WERI-Rb-1 (cell line): ENCODE data around the gene VIT.

Experiments used
- DNase-seq: peaks from one replicate; pipeline ENCODE4 v3.0.0-alpha.2; 2020
- H3K27ac ChIP-seq: fragments of 250-450 bp; sonication (Bioruptor Pico); 2 replicates; pipeline ENCODE4 v1.5.1; 2020; ENCODE audit warnings: mild to moderate bottlenecking, moderate library complexity
- H3K27me3 ChIP-seq: fragments of 250-450 bp; sonication (Bioruptor Pico); 2 replicates; pipeline ENCODE4 v1.5.1; 2021; ENCODE audit warnings: mild to moderate bottlenecking, low read depth, moderate library complexity; ENCODE audit not compliant: insufficient read depth, severe bottlenecking
- H3K36me3 ChIP-seq: fragments of 250-450 bp; sonication (Bioruptor Pico); 2 replicates; pipeline ENCODE4 v1.5.1; 2020; ENCODE audit warnings: mild to moderate bottlenecking, moderate library complexity
- H3K4me3 ChIP-seq: 2 replicates; pipeline ENCODE4 v1.5.1; 2011; ENCODE audit warnings: low read depth, mild to moderate bottlenecking, control low read depth, low read length
- H3K9me3 ChIP-seq: fragments of 250-450 bp; sonication (Bioruptor Pico); 2 replicates; pipeline ENCODE4 v1.5.1; 2021; ENCODE audit warnings: mild to moderate bottlenecking, moderate library complexity; ENCODE audit not compliant: severe bottlenecking
- TF ChIP-seq, protein P1 (sequence below): IDR thresholded peaks from 2 replicates; pipeline ENCODE4 v1.5.1; 2011; ENCODE audit warnings: low read depth, mild to moderate bottlenecking, control low read depth, inconsistent platforms, low read length

Gene VIT

DNA sequence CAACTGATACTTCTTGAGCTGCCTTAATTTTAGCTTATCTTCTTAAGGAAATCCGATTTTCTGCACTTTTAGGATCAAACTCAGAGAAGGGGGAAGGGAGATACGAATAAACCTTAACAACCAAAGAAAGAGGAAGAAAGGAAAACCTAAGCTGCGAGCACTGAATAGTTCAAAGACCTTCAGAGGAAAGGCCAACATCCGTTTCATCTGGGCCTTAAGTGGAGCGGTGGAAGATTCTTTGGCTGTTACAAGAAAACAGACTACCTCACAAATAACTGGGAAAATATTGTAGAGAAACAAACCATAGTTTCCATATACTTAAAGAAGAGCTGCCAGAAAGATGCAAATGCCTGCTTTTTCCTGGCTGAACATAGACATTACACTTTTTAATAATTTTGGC, 43.6 kb downstream of the VIT start:
- Histone ChIP-seq H3K36me3 (no peaks in the 10 kb centered on the region), H3K27me3 (no peaks in the 10 kb centered on the region), H3K27ac (no peak overlapping the region), H3K4me3 (no peak overlapping the region; the same call in 1 of the 2 replicates), H3K9me3 (no peaks in the 10 kb centered on the region)
- no peak for DNase-seq
- TF ChIP-seq, protein P1, sequence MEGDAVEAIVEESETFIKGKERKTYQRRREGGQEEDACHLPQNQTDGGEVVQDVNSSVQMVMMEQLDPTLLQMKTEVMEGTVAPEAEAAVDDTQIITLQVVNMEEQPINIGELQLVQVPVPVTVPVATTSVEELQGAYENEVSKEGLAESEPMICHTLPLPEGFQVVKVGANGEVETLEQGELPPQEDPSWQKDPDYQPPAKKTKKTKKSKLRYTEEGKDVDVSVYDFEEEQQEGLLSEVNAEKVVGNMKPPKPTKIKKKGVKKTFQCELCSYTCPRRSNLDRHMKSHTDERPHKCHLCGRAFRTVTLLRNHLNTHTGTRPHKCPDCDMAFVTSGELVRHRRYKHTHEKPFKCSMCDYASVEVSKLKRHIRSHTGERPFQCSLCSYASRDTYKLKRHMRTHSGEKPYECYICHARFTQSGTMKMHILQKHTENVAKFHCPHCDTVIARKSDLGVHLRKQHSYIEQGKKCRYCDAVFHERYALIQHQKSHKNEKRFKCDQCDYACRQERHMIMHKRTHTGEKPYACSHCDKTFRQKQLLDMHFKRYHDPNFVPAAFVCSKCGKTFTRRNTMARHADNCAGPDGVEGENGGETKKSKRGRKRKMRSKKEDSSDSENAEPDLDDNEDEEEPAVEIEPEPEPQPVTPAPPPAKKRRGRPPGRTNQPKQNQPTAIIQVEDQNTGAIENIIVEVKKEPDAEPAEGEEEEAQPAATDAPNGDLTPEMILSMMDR, result no peak

DNA sequence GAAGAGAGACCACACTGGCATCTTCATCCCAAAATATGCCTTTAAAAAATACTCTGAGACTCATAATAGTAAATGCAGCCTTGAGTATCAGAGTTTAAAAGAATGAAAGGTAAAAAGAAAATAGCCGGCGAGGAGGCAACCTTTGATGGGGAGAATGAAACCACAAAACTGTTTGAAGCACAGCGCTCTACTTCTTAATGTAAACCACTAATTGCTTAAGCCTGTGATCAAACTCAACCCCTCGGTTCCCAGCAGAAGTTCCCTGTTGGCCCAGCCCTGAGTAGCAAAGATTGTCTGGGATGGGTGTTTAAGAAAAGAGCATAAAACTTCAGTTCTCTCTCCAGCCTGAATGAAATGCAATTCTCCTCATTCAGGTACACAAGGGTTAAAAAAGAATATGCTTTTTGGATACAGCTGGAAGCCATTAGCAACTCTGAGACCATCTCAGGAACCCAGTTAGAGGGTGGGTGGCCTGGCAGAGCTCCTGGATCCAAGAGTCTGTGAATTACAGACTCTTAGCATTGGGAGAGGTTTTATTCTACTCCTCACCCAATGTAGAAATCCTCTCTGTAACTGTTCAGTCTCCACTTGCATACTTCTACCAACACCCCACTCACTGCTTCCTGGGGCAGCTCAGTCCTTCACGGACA, 44.8 kb downstream of the VIT start:
- H3K9me3 ChIP-seq, result no peaks in the 10 kb centered on the region
- H3K4me3 ChIP-seq, result no peak overlapping the region
- H3K27me3 ChIP-seq, result no peaks in the 10 kb centered on the region
- TF ChIP-seq, protein P1, result no peak
- H3K36me3 ChIP-seq, result no peaks in the 10 kb centered on the region
- no peak for DNase-seq
- H3K27ac ChIP-seq, result no peak overlapping the region

DNA sequence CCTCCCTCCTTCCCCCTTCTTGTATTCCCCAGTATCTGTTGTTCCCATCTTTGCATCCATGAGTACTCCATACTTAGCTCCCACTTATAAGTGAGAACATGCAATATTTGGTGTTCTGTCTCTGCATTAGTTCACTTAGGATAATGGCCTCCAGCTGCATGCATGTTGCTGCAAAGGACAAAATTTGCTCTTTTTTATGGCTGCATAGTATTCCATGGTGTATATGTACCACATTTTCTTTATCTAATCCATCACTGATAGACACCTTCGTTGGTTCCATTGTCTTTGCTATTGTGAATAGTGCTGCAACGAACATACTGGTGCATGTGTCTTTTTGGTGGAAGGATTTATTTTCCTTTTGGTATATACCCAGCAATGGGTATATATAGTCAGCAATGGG, 47.4 kb downstream of the VIT start:
- DNase-seq, result no peak

DNA sequence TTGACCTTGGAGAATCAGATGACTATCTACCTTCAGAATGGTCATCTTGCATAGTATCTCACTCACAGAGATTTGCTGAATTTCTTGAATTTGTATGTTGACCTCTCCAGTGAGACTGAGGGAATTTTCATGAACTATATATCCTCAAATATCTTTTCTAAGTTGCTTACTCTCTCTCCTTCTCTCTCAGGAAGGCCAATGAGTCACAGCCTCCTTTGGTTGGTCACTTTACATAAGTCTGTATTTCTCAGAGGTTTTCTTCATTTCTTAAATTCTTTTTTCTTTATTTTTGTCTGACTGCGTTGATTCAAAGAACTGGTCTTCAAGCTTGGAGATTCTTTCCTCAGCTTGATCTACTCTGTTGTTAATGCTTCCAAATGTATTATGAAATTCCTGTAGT, 51.7 kb downstream of the VIT start:
- Histone ChIP-seq H3K4me3 (no peak overlapping the region), H3K27ac (no peak overlapping the region), H3K27me3 (no peaks in the 10 kb centered on the region), H3K36me3 (no peaks in the 10 kb centered on the region), H3K9me3 (no peaks in the 10 kb centered on the region)
- TF ChIP-seq, protein P1, result no peak
- DNase-seq, result no peak

More for the DNA sequence above, 47.4 kb downstream of the VIT start:
- Histone ChIP-seq H3K9me3 (no peaks in the 10 kb centered on the region), H3K4me3 (no peak overlapping the region), H3K27me3 (no peaks in the 10 kb centered on the region), H3K36me3 (no peaks in the 10 kb centered on the region), H3K27ac (no peak overlapping the region)
- TF ChIP-seq, protein P1, result no peak

DNA sequence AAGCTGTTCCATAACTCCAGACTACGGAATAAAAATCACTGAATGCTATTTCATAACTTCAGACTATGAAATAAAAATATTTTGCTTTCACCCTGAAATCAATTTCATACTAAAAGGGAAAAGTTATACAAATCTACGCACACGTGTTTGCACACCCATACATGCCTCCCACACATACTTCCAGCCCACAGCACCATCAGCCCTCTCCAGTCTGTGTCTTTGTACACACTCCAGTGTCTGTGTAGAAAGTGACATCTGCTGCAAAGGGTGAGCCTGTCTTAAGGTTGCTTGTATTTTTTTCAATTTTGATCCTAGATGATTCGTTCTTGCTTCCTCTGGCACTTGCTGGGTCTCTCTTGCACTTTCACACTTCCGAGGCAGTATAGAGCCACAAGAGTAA, 53.6 kb downstream of the VIT start:
- TF ChIP-seq, protein P1, result no peak
- DNase-seq, result no peak
- H3K4me3 ChIP-seq, result no peak overlapping the region
- no peaks in the 10 kb centered on the region for H3K36me3 ChIP-seq
- no peaks in the 10 kb centered on the region for H3K9me3 ChIP-seq
- no peaks in the 10 kb centered on the region for H3K27me3 ChIP-seq
- no peak overlapping the region for H3K27ac ChIP-seq

DNA sequence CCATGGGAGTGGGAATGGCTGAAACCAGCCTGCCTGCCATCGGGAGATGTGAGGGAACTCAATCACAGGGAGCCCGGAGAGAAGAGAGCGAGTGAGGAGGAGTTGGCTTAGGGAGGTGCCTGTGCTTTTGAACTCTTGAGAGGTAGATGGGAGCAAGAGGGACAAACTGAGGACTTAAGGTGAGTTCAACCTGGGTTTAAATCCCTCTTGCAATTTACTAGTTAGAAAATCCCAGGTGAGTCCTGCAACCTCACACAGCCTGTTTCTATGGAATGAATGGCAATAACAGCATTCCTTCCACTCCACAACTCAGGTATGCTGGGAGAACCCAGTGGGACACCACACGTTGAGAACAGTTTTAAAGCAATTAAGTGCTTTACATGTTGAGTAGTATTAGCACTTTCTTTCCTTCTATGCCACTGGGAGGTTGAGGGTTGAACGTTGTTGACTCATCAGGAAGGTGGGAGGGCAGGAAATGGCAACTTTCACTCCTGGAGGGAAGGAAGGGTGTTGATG, 57.3 kb downstream of the VIT start:
- TF ChIP-seq, protein P1, result no peak
- H3K4me3 ChIP-seq, result no peak overlapping the region
- H3K27ac ChIP-seq, result no peak overlapping the region
- no peaks in the 10 kb centered on the region for H3K36me3 ChIP-seq
- no peak for DNase-seq
- no peaks in the 10 kb centered on the region for H3K9me3 ChIP-seq
- H3K27me3 ChIP-seq, result no peaks in the 10 kb centered on the region
